ENCODE results near the gene FAM107B.

- TF ChIP-seq, protein P1, sequence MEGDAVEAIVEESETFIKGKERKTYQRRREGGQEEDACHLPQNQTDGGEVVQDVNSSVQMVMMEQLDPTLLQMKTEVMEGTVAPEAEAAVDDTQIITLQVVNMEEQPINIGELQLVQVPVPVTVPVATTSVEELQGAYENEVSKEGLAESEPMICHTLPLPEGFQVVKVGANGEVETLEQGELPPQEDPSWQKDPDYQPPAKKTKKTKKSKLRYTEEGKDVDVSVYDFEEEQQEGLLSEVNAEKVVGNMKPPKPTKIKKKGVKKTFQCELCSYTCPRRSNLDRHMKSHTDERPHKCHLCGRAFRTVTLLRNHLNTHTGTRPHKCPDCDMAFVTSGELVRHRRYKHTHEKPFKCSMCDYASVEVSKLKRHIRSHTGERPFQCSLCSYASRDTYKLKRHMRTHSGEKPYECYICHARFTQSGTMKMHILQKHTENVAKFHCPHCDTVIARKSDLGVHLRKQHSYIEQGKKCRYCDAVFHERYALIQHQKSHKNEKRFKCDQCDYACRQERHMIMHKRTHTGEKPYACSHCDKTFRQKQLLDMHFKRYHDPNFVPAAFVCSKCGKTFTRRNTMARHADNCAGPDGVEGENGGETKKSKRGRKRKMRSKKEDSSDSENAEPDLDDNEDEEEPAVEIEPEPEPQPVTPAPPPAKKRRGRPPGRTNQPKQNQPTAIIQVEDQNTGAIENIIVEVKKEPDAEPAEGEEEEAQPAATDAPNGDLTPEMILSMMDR (IDR thresholded peaks at IDR 0.05), result no peak
- no peak for TF ChIP-seq POLR2A (IDR thresholded peaks at IDR 0.05)
Measured at GRCh38 chr10:14616465-14616864, 158.2 kb downstream of the FAM107B start.

Data from right lobe of liver (tissue), 4 donors.